KOPT-K1 (cell line): ENCODE data around the gene SMARCA1.

Source experiments
- H3K27ac ChIP-seq: fragments of 200-600 bp; sonication (generic); 2 replicates; pipeline ENCODE4 v1.5.1; 2016; ENCODE audit warnings: antibody characterized with exemption, mild to moderate bottlenecking, low read depth, low read length; ENCODE audit not compliant: poor library complexity, severe bottlenecking
- H3K36me3 ChIP-seq: fragments of 200-600 bp; sonication (generic); 2 replicates; pipeline ENCODE4 v1.5.1; 2017; ENCODE audit warnings: antibody characterized with exemption, mild to moderate bottlenecking, low read length, moderate library complexity; ENCODE audit not compliant: insufficient read depth
- H3K9me3 ChIP-seq: fragments of 200-600 bp; sonication (generic); 2 replicates; pipeline ENCODE4 v1.5.1; 2017; ENCODE audit warnings: antibody characterized with exemption, low read length, mild to moderate bottlenecking; ENCODE audit not compliant: insufficient read depth, poor library complexity, severe bottlenecking

Gene SMARCA1

DNA sequence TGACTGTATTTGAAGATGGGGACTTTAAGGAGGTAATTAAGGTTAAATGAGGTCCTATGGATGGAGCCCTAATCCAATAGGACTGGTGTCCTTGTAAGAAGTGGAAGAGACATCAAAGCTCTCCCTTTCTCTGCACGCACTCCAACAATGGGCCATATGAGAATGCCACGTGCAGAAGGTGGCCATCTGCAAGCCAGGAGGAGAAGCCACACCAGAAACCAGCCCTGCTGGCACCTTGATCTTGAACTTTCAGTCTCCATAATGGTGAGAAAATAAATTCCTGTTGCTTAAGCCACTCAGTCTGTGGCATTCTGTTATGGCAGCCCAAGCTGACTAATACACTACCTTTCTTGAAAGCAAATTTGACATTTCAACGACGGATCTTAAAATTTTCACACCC lies 73.2 kb downstream of the SMARCA1 start:
- H3K36me3 ChIP-seq, result no peaks in the 10 kb centered on the region

DNA sequence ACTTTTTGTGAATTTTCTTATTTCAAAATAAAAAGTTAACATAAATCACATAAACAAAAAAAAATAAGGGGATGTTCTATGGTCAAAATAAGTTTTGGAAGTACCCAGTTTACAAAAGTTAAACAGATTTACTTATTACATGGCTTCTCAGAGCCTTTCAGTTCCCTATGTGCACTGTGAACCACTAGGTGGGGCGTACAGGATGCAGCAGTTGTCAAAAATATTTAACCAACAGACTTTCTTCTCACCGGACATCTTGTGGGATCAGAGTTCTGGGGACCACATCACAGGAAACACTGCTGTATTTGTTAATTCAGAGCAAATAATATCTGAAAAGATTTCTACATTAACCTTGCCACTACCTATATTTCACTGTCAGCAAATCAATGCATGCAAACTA lies 74.1 kb downstream of the SMARCA1 start:
- Histone ChIP-seq H3K36me3 (no peaks in the 10 kb centered on the region), H3K9me3 (no peaks in the 10 kb centered on the region)

More for the DNA sequence above, 73.2 kb downstream of the SMARCA1 start:
- no peaks in the 10 kb centered on the region for H3K9me3 ChIP-seq
- no peak overlapping the region for H3K27ac ChIP-seq

DNA sequence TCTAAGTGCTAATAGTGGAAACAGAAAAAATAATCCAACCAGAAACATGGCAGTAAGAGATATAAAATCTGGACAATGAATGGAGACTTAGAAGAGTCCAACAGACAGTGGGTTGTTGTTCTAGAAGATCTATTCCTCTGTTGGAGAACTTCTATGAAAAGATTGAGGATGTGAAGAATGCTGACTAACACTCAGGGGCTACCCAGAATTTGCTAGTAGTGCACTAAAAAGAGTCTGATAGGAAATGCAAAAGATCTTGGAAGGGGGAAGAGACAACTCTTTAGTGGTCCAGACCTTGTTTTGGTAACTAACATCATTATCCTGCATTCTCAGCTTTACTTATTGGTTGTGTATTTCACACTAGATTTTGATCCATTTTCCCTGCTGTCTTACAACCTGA lies 77.9 kb downstream of the SMARCA1 start:
- no peak overlapping the region for H3K27ac ChIP-seq
- no peaks in the 10 kb centered on the region for H3K9me3 ChIP-seq
- no peaks in the 10 kb centered on the region for H3K36me3 ChIP-seq

More for the DNA sequence above, 74.1 kb downstream of the SMARCA1 start:
- H3K27ac ChIP-seq, result no peak overlapping the region

DNA sequence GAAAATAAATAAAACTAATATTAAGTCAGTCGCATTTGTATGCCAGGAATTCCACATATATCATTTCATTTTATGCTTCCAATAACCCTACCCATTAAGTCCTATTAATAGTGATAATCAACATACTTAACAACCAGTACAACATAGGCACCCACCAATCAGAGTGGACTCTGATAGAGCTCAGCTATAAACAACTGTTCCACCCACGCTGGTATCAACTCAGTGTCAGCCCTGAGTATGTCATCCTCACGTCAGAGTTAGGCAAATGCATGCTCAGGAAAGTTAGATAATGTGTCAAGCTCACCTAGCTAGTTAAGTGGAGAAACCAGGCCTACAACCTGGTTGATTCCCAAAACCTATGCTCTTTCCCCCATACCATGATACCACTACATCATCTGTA lies 89.3 kb downstream of the SMARCA1 start:
- Histone ChIP-seq H3K9me3 (no peaks in the 10 kb centered on the region), H3K36me3 (no peaks in the 10 kb centered on the region), H3K27ac (no peak overlapping the region)

DNA sequence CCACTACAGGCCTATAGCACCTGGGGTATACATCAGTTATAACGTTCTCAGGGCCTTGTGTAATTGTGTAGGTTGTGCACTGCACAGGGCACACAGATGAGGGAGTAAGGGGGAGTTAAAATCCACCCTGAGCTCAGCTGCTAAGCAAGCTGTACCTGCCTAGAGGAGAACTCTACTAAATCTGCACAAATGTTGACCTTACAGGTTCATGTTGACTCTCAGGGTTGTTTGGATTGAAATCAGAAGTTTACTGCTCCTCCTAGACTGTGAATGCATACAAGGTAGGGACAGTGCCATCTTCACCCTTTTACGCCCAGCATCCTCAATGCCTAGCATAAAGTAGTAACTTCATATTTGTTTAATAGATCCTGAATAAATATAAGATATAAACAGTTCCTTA lies 89.8 kb downstream of the SMARCA1 start:
- Histone ChIP-seq H3K9me3 (no peaks in the 10 kb centered on the region), H3K27ac (no peak overlapping the region), H3K36me3 (no peaks in the 10 kb centered on the region)

DNA sequence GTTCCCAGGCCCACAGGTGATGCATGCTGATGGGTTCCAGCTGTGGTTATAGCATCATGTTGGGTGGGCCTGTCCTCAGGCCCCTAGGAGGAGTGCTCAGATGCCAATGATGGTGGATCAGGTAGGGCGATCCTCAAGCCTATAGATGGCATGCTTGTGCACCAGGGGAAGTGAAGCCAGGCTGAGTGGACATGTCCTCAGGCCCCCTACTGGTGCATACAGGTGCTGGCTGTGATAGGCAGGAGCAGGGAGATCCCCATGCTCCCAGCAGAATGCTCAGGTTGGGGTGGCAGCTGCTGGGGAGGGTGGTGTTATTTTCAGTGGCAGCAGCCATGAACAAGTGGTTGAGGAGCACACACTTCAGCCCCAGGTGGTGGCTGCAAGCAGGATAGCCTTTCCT lies 96.0 kb downstream of the SMARCA1 start:
- no peak overlapping the region for H3K27ac ChIP-seq
- no peaks in the 10 kb centered on the region for H3K9me3 ChIP-seq

DNA sequence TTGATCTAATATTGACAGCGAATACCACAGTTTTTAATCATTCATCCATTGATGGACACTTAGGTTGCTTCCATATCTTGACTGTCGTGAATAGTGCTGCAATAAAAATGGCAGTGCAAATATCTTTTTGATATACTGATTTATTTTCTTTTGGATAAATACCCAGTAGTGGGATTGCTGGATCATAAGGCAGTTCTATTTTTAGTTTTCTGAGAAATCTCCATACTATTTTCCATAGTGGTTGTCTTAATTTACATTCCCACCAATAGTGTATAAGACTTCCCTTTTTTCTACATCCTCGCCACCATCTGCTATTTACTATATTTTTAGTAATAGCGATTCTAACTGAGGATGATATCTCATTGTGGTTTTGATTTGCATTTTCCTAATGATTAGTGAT lies 100.1 kb downstream of the SMARCA1 start:
- H3K36me3 ChIP-seq, result no peaks in the 10 kb centered on the region
- H3K27ac ChIP-seq, result no peak overlapping the region
- no peaks in the 10 kb centered on the region for H3K9me3 ChIP-seq

More for the DNA sequence above, 96.0 kb downstream of the SMARCA1 start:
- H3K36me3 ChIP-seq, result no peaks in the 10 kb centered on the region

DNA sequence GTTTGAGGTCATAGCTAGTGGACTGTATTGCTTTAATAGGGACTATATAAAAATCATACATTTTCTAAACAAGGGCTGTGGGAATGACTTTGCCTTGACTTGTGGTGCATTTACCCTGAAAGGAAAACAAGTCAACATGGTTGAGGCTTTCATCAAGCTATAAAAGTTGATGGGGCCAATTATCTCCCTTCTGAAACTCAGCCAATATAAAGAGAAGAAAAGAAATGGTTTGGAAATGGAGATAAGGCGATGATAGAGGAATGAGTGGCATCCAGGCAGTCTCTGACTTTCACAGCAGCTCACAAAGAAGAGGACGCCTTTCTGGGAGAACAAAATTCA lies 118.7 kb downstream of the SMARCA1 start:
- no peak overlapping the region for H3K27ac ChIP-seq
- no peaks in the 10 kb centered on the region for H3K9me3 ChIP-seq

DNA sequence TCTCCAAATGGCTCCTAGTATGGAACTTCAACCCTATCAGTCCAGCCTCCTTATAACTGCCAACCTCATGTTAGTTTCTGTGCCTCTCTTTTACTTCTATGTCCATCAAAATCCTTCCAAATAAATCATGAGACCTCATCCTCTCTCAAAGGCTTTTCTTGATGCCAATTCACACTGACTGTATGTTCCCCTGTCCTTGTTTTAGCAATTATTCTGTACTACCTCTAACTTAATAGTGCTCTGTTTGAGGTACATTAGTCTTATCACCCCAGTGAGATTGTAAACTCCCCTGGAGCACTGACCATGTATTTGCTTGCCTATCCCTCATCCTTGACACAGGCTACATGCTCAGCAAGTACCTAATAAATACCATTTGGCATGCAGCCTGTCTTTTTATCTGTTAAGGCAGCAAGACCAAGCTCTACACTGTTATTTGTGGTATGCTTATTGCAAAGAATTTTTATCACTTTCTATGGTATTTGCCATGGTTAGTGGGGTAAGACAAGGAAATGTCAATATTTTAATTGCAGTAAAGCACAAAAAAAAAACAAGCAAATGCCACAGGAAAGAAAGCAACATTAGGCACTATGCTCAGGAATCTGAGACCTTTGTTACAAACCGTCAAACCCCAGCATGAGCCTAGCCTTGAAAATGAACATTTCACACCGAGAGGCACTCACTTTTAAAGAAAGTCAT lies 119.2 kb downstream of the SMARCA1 start:
- Histone ChIP-seq H3K36me3 (no peaks in the 10 kb centered on the region), H3K27ac (no peak overlapping the region), H3K9me3 (no peaks in the 10 kb centered on the region)

More for the DNA sequence above, 118.7 kb downstream of the SMARCA1 start:
- H3K36me3 ChIP-seq, result no peaks in the 10 kb centered on the region
